ENCODE results near the gene CXCL17. TPM values are rescaled to one million over a fixed set of nuclear protein-coding genes. Genes with fewer than 3 reads are reported as not detected.

The CXCL17 gene
- total and polyA plus RNA-seq, 2 experiments from 2014 or later = 4.4 to 16.7 TPM

- Histone ChIP-seq H3K4me2 (no peak overlapping the region), H3K4me1 (ENCODE audit: insufficient read depth) (peaks cover 17% of the 10 kb centered on the region), H3K79me2 (no peaks in the 10 kb centered on the region), H3K27ac (peak overlapping the region; percentile 70), H3K9me3 (ENCODE audit: low read depth) (no peaks in the 10 kb centered on the region), H3K27me3 (no peaks in the 10 kb centered on the region), H2AFZ (no peak overlapping the region), H3K4me3 (no peak overlapping the region), H3K9me2 (replicated peaks; ENCODE audit: insufficient read depth) (no peaks in the 10 kb centered on the region), H3K36me3 (replicated peaks; ENCODE audit: insufficient read depth, low read depth) (no peaks in the 10 kb centered on the region), H4K20me1 (ENCODE audit: insufficient read depth, poor library complexity, severe bottlenecking) (no peaks in the 10 kb centered on the region)
- DNase-seq (ENCODE audit: low spot score) = peak; percentile 62
- TF ChIP-seq EZH2 (IDR thresholded peaks at IDR 0.05; ENCODE audit: borderline replicate concordance) (no peak), EZH2phosphoT487 (IDR thresholded peaks at IDR 0.05; ENCODE audit: low read depth, severe bottlenecking, unreplicated experiment) (no peak)
- TF ChIP-seq, protein P1, sequence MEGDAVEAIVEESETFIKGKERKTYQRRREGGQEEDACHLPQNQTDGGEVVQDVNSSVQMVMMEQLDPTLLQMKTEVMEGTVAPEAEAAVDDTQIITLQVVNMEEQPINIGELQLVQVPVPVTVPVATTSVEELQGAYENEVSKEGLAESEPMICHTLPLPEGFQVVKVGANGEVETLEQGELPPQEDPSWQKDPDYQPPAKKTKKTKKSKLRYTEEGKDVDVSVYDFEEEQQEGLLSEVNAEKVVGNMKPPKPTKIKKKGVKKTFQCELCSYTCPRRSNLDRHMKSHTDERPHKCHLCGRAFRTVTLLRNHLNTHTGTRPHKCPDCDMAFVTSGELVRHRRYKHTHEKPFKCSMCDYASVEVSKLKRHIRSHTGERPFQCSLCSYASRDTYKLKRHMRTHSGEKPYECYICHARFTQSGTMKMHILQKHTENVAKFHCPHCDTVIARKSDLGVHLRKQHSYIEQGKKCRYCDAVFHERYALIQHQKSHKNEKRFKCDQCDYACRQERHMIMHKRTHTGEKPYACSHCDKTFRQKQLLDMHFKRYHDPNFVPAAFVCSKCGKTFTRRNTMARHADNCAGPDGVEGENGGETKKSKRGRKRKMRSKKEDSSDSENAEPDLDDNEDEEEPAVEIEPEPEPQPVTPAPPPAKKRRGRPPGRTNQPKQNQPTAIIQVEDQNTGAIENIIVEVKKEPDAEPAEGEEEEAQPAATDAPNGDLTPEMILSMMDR (IDR thresholded peaks at IDR 0.05; ENCODE audit: poor library complexity) = no peak
- WGBS (ENCODE audit: low lambda C conversion rate, missing lambda C conversion rate) = 46% methylated on average over 3 of the region's 3 CpGs
These were observed 25.6 kb upstream of the CXCL17 start for GRCh38 chr19:42468273-42468796.

- TF ChIP-seq EZH2 (IDR thresholded peaks at IDR 0.05; ENCODE audit: borderline replicate concordance) (no peak), EZH2phosphoT487 (IDR thresholded peaks at IDR 0.05; ENCODE audit: low read depth, severe bottlenecking, unreplicated experiment) (no peak)
- TF ChIP-seq, protein P1 (IDR thresholded peaks at IDR 0.05; ENCODE audit: poor library complexity) = no peak
- DNase-seq (ENCODE audit: low spot score) = no peak
- 76% methylated on average over 5 of the region's 5 CpGs for WGBS (ENCODE audit: low lambda C conversion rate, missing lambda C conversion rate)
- H3K36me3 ChIP-seq (replicated peaks; ENCODE audit: insufficient read depth, low read depth) = no peaks in the 10 kb centered on the region
- peak overlapping the region; percentile 44 for H3K4me2 ChIP-seq
- no peaks in the 10 kb centered on the region for H3K27me3 ChIP-seq
- H3K9me3 ChIP-seq (ENCODE audit: low read depth) = no peaks in the 10 kb centered on the region
- H3K4me1 ChIP-seq (ENCODE audit: insufficient read depth) = peaks cover 17% of the 10 kb centered on the region
- no peak overlapping the region for H3K4me3 ChIP-seq
- no peaks in the 10 kb centered on the region for H3K79me2 ChIP-seq
- no peaks in the 10 kb centered on the region for H3K9me2 ChIP-seq (replicated peaks; ENCODE audit: insufficient read depth)
- H2AFZ ChIP-seq = no peak overlapping the region
- peak overlapping the region; percentile 75 for H3K27ac ChIP-seq
- no peaks in the 10 kb centered on the region for H4K20me1 ChIP-seq (ENCODE audit: insufficient read depth, poor library complexity, severe bottlenecking)
These were observed 24.5 kb upstream of the CXCL17 start for GRCh38 chr19:42467183-42467760.

GRCh38 chr19:42466521-42467182 is 23.9 kb upstream of the CXCL17 start:
- 61% methylated on average over 5 of the region's 5 CpGs for WGBS (ENCODE audit: low lambda C conversion rate, missing lambda C conversion rate)
- no peak for DNase-seq (ENCODE audit: low spot score)
- H3K9me2 ChIP-seq (replicated peaks; ENCODE audit: insufficient read depth) = no peaks in the 10 kb centered on the region
- H3K9me3 ChIP-seq (ENCODE audit: low read depth) = no peaks in the 10 kb centered on the region
- no peaks in the 10 kb centered on the region for H4K20me1 ChIP-seq (ENCODE audit: insufficient read depth, poor library complexity, severe bottlenecking)
- peaks cover 17% of the 10 kb centered on the region for H3K4me1 ChIP-seq (ENCODE audit: insufficient read depth)
- H3K27ac ChIP-seq = peak overlapping the region; percentile 75
- H3K36me3 ChIP-seq (replicated peaks; ENCODE audit: insufficient read depth, low read depth) = no peaks in the 10 kb centered on the region
- peak overlapping the region; percentile 44 for H3K4me2 ChIP-seq
- H3K27me3 ChIP-seq = no peaks in the 10 kb centered on the region
- H2AFZ ChIP-seq = peak overlapping the region; percentile 25
- H3K4me3 ChIP-seq = no peak overlapping the region
- H3K79me2 ChIP-seq = no peaks in the 10 kb centered on the region
- TF ChIP-seq EZH2phosphoT487 (IDR thresholded peaks at IDR 0.05; ENCODE audit: low read depth, severe bottlenecking, unreplicated experiment) (no peak), EZH2 (IDR thresholded peaks at IDR 0.05; ENCODE audit: borderline replicate concordance) (no peak)
- TF ChIP-seq, protein P1 (IDR thresholded peaks at IDR 0.05; ENCODE audit: poor library complexity) = no peak
